ENCODE measurements around the gene CCNL2. TPM values are rescaled to one million over a fixed set of nuclear protein-coding genes. Genes with fewer than 3 reads are reported as not detected.

The CCNL2 gene
- total and polyA plus RNA-seq, 2 donors (not counting 1 experiment from before 2014, with no cell fraction given) = 102 to 116 TPM

- TF ChIP-seq CTCF (conservative IDR thresholded peaks at IDR 0.05 in 1 of 2, IDR thresholded peaks at IDR 0.05 in 1 of 2; ENCODE audit: low read depth in 1 of 2, low read length in 2 of 2) (no peak), EZH2 (IDR thresholded peaks at IDR 0.05; ENCODE audit: low read length, missing control alignments) (no peak)
- H4K20me1 ChIP-seq (ENCODE audit: control insufficient read depth, extremely low read depth, insufficient read depth, low read length) = no peaks in the 10 kb centered on the region
- H3K4me1 ChIP-seq (ENCODE audit: control insufficient read depth, extremely low read depth, insufficient read depth, low read length) = peaks cover 9% of the 10 kb centered on the region
- H3K27ac ChIP-seq (ENCODE audit: insufficient read depth, low read length) = no peak overlapping the region
- no peak overlapping the region for H2AFZ ChIP-seq (ENCODE audit: low read length)
- H3K27me3 ChIP-seq (ENCODE audit: control insufficient read depth, insufficient read depth, low read length) = no peaks in the 10 kb centered on the region
- peaks cover 38% of the 10 kb centered on the region for H3K36me3 ChIP-seq (ENCODE audit: control insufficient read depth, insufficient read depth, low read length)
- H3K9me3 ChIP-seq (ENCODE audit: control insufficient read depth, insufficient read depth, low read depth, low read length) = no peaks in the 10 kb centered on the region
- no peak overlapping the region for H3K4me3 ChIP-seq (replicated peaks in 1 of 4; ENCODE audit: control extremely low read depth in 1 of 4, insufficient read depth in 1 of 4, low read depth in 3 of 4, low read length in 4 of 4)
- no peak for DNase-seq (ENCODE audit: low read depth in 2 of 2)
- no peak overlapping the region for H3K4me2 ChIP-seq (ENCODE audit: extremely low read depth, insufficient read depth, low read length)
- no peak overlapping the region for H3K9ac ChIP-seq (ENCODE audit: insufficient read depth, low read length)
- peaks cover 44% of the 10 kb centered on the region for H3K79me2 ChIP-seq (ENCODE audit: control insufficient read depth, insufficient read depth, low read length)
These were observed 4.0 kb downstream of the CCNL2 start for GRCh38 chr1:1395166-1395565.

GRCh38 chr1:1394116-1394515 is 5.0 kb downstream of the CCNL2 start:
- Histone ChIP-seq H3K4me3 (replicated peaks in 1 of 4; ENCODE audit: control extremely low read depth in 1 of 4, insufficient read depth in 1 of 4, low read depth in 3 of 4, low read length in 4 of 4) (no peak overlapping the region), H2AFZ (ENCODE audit: low read length) (no peak overlapping the region), H3K79me2 (ENCODE audit: control insufficient read depth, insufficient read depth, low read length) (peaks cover 36% of the 10 kb centered on the region), H3K27ac (ENCODE audit: insufficient read depth, low read length) (no peak overlapping the region), H3K4me2 (ENCODE audit: extremely low read depth, insufficient read depth, low read length) (no peak overlapping the region), H3K36me3 (ENCODE audit: control insufficient read depth, insufficient read depth, low read length) (peaks cover 43% of the 10 kb centered on the region), H3K9me3 (ENCODE audit: control insufficient read depth, insufficient read depth, low read depth, low read length) (no peaks in the 10 kb centered on the region), H3K4me1 (ENCODE audit: control insufficient read depth, extremely low read depth, insufficient read depth, low read length) (peaks cover 7% of the 10 kb centered on the region), H3K9ac (ENCODE audit: insufficient read depth, low read length) (no peak overlapping the region), H3K27me3 (ENCODE audit: control insufficient read depth, insufficient read depth, low read length) (no peaks in the 10 kb centered on the region), H4K20me1 (ENCODE audit: control insufficient read depth, extremely low read depth, insufficient read depth, low read length) (no peaks in the 10 kb centered on the region)
- TF ChIP-seq CTCF (conservative IDR thresholded peaks at IDR 0.05 in 1 of 2, IDR thresholded peaks at IDR 0.05 in 1 of 2; ENCODE audit: low read depth in 1 of 2, low read length in 2 of 2) (no peak), EZH2 (IDR thresholded peaks at IDR 0.05; ENCODE audit: low read length, missing control alignments) (no peak)
- no peak for DNase-seq (ENCODE audit: low read depth in 2 of 2)

- no peak overlapping the region for H3K4me2 ChIP-seq (ENCODE audit: extremely low read depth, insufficient read depth, low read length)
- H3K36me3 ChIP-seq (ENCODE audit: control insufficient read depth, insufficient read depth, low read length) = peaks cover 43% of the 10 kb centered on the region
These were observed 5.7 kb downstream of the CCNL2 start for GRCh38 chr1:1393428-1393827.

More at GRCh38 chr1:1393428-1393827, 5.7 kb downstream of the CCNL2 start:
- Histone ChIP-seq H3K9me3 (ENCODE audit: control insufficient read depth, insufficient read depth, low read depth, low read length) (no peaks in the 10 kb centered on the region), H2AFZ (ENCODE audit: low read length) (no peak overlapping the region), H3K27ac (ENCODE audit: insufficient read depth, low read length) (no peak overlapping the region), H3K4me3 (replicated peaks in 1 of 4; ENCODE audit: control extremely low read depth in 1 of 4, insufficient read depth in 1 of 4, low read depth in 3 of 4, low read length in 4 of 4) (no peak overlapping the region), H3K79me2 (ENCODE audit: control insufficient read depth, insufficient read depth, low read length) (peaks cover 31% of the 10 kb centered on the region), H4K20me1 (ENCODE audit: control insufficient read depth, extremely low read depth, insufficient read depth, low read length) (no peaks in the 10 kb centered on the region), H3K4me1 (ENCODE audit: control insufficient read depth, extremely low read depth, insufficient read depth, low read length) (peaks cover 7% of the 10 kb centered on the region), H3K27me3 (ENCODE audit: control insufficient read depth, insufficient read depth, low read length) (no peaks in the 10 kb centered on the region), H3K9ac (ENCODE audit: insufficient read depth, low read length) (no peak overlapping the region)
- DNase-seq (ENCODE audit: low read depth in 2 of 2) = no peak
- no peak for TF ChIP-seq EZH2 (IDR thresholded peaks at IDR 0.05; ENCODE audit: low read length, missing control alignments)
- no peak for TF ChIP-seq CTCF (conservative IDR thresholded peaks at IDR 0.05 in 1 of 2, IDR thresholded peaks at IDR 0.05 in 1 of 2; ENCODE audit: low read depth in 1 of 2, low read length in 2 of 2)

All from fibroblast of lung (primary cell).